Uterus (tissue), 2 donors: ENCODE results near the gene SIN3B.

ENCODE experiments used
- CTCF ChIP-seq, 4 experiments: fragments of 200-600 bp in 2 of 4; fragments of 450-650 bp in 2 of 4; sonication (generic) in 2 of 4; IDR thresholded peaks; one replicate each; pipeline ENCODE4 v1.5.1; 2016 to 2019; ENCODE audit warnings: antibody characterized with exemption in 4 of 4, mild to moderate bottlenecking in 2 of 4, moderate library complexity in 1 of 4
- POLR2A ChIP-seq, 2 donors: fragments of 450-650 bp; IDR thresholded peaks; one replicate each; pipeline ENCODE4 v1.6.1; 2016; ENCODE audit warnings: antibody characterized with exemption in 2 of 2, mild to moderate bottlenecking in 1 of 2, moderate library complexity in 1 of 2

- no peak for TF ChIP-seq CTCF (IDR thresholded peaks at IDR 0.05)
- peak; percentile 58 to 69 for TF ChIP-seq POLR2A (IDR thresholded peaks at IDR 0.05)
Measured at GRCh38 chr19:16897029-16897855, 68.0 kb downstream of the SIN3B start.
